K562 (cell line): ENCODE data around the gene HERC3. TPM values are rescaled to one million over a fixed set of nuclear protein-coding genes. Genes with fewer than 3 reads are reported as not detected.

Experiments used
- ATAC-seq: fragments of 200-7000 bp; cut with Tn5 transposase; 3 replicates; pipeline ENCODE4 v1.9.1; 2020; ENCODE audit warnings: moderate library complexity
- BruUV-seq: library from RNA; stranded (reverse); fragments of 400-500 nt; replicated peaks from 2 replicates; lab custom pipeline; 2021; lab: Mats Ljungman, UMichigan
- CTCF ChIA-PET: fragments of 300-600 bp; formaldehyde crosslinking; extraction: SDS; loops from one replicate; lab custom pipeline; 2021; ENCODE audit warnings: low intra/inter-chr PET ratio; lab: Yijun Ruan, JAX
- POLR2A ChIA-PET: fragments of 300-600, 350-650 bp; sonication (Branson Sonifier 250); formaldehyde crosslinking; extraction: SDS; loops from one replicate; lab custom pipeline; 2021; ENCODE audit warnings: antibody characterized with exemption, inconsistent platforms; lab: Yijun Ruan, JAX
- DNase-seq, 4 experiments: peaks; one replicate each; pipeline versions ENCODE4 v3.0.0 to v3.0.0-alpha.2; 2011 to 2018; ENCODE audit warnings: low spot score in 3 of 4, mixed read lengths in 3 of 4; ENCODE audit errors: extremely low read depth in 1 of 4
- FAIRE-seq: peaks from 2 replicates; lab custom pipeline; 2011; peaks lifted over from hg19 to GRCh38; lab: Jason Lieb, UNC
- H2AFZ ChIP-seq: 2 replicates; pipeline ENCODE4 v1.6.0; 2011; ENCODE audit warnings: low read depth, low read length, control low read depth, inconsistent platforms
- H3K27ac ChIP-seq: fragments of 200-600 bp; 3 replicates; pipeline ENCODE4 v1.8.0; 2011; ENCODE audit warnings: low read depth, mild to moderate bottlenecking, control low read depth, inconsistent platforms, low read length, moderate library complexity, mixed read lengths; ENCODE audit errors: extremely low read depth
- H3K27me3 ChIP-seq, 2 experiments: fragments of 300-600 bp in 1 of 2; 2 replicates in 1 of 2; 3 replicates in 1 of 2; pipeline versions ENCODE4 v1.6.0 to v1.8.0; 2011; ENCODE audit warnings: inconsistent platforms in 2 of 2, low read length in 2 of 2, mild to moderate bottlenecking in 1 of 2, mixed read lengths in 1 of 2, moderate library complexity in 1 of 2; ENCODE audit not compliant: control insufficient read depth in 2 of 2, insufficient read depth in 2 of 2
- H3K36me3 ChIP-seq: fragments of 300-600 bp; 3 replicates; pipeline ENCODE4 v1.8.0; 2011; ENCODE audit warnings: mild to moderate bottlenecking, low read length, inconsistent platforms; ENCODE audit not compliant: control insufficient read depth, insufficient read depth
- H3K4me1 ChIP-seq, 2 experiments: fragments of 200-600 bp in 1 of 2; replicated peaks in 1 of 2; 2 replicates in 1 of 2; 3 replicates in 1 of 2; pipeline versions ENCODE4 v1.5.1 to v1.8.0; 2011; ENCODE audit warnings: inconsistent platforms in 2 of 2, low read length in 2 of 2, mild to moderate bottlenecking in 1 of 2, mixed read lengths in 1 of 2, moderate library complexity in 1 of 2; ENCODE audit not compliant: control insufficient read depth in 2 of 2, insufficient read depth in 2 of 2
- H3K4me2 ChIP-seq: 2 replicates; pipeline ENCODE4 v1.6.1; 2011; ENCODE audit warnings: low read length, control low read depth, inconsistent platforms, mixed read lengths; ENCODE audit not compliant: insufficient read depth
- H3K4me3 ChIP-seq: fragments of 200-600 bp; sonication (generic), shearing (Covaris generic); 2 replicates; pipeline ENCODE4 v1.5.1; 2016; ENCODE audit warnings: control low read depth, inconsistent platforms
- H3K79me2 ChIP-seq: fragments of 200-600 bp; 3 replicates; pipeline ENCODE4 v1.8.0; 2011; ENCODE audit warnings: low read length, inconsistent platforms; ENCODE audit not compliant: control insufficient read depth, insufficient read depth
- H3K9ac ChIP-seq, 2 experiments: 2 replicates each; pipeline versions ENCODE4 v1.6.0 to v1.6.1; 2011; ENCODE audit warnings: low read depth in 2 of 2, low read length in 2 of 2, control low read depth in 1 of 2, inconsistent platforms in 1 of 2, mild to moderate bottlenecking in 1 of 2, mixed read lengths in 1 of 2; ENCODE audit not compliant: insufficient read depth in 1 of 2
- H3K9me1 ChIP-seq: one replicate; pipeline ENCODE4 v1.6.0; 2011; ENCODE audit warnings: inconsistent platforms, mild to moderate bottlenecking, low read length, moderate library complexity; ENCODE audit not compliant: control insufficient read depth, insufficient read depth
- H3K9me3 ChIP-seq: replicated peaks from 2 replicates; pipeline ENCODE4 v1.5.1; 2011; ENCODE audit warnings: low read depth, low read length, inconsistent platforms; ENCODE audit not compliant: control insufficient read depth, insufficient read depth
- H4K20me1 ChIP-seq: replicated peaks from 2 replicates; pipeline ENCODE4 v1.6.1; 2011; ENCODE audit warnings: low read length, inconsistent platforms, mixed read lengths; ENCODE audit not compliant: control insufficient read depth, insufficient read depth
- ARID2 ChIP-seq: fragments of 450-650 bp; IDR thresholded peaks from 2 replicates; pipeline ENCODE4 v1.6.1; 2017; ENCODE audit warnings: antibody characterized with exemption, mild to moderate bottlenecking
- KDM4B ChIP-seq, 2 experiments: fragments of 450-650 bp in 1 of 2; sonication (generic) in 1 of 2; IDR thresholded peaks; 2 replicates each; pipeline ENCODE4 v1.6.1; 2016 to 2017; ENCODE audit warnings: borderline replicate concordance in 2 of 2, antibody characterized with exemption in 1 of 2, low read depth in 1 of 2, mild to moderate bottlenecking in 1 of 2
- MCM5 ChIP-seq: fragments of 450-650 bp; IDR thresholded peaks from 2 replicates; pipeline ENCODE4 v1.6.1; 2016; ENCODE audit warnings: low read depth
- PCBP2 ChIP-seq: fragments of 200-400 bp; formaldehyde crosslinking; IDR thresholded peaks from 2 replicates; pipeline ENCODE4 v1.6.1; 2018; ENCODE audit warnings: low read length, low read depth, mild to moderate bottlenecking, moderate library complexity; ENCODE audit not compliant: poor library complexity, severe bottlenecking
- PURB ChIP-seq: sonication (generic); formaldehyde crosslinking; IDR thresholded peaks from 2 replicates; pipeline ENCODE4 v1.9.0; 2021; ENCODE audit warnings: low read depth, mild to moderate bottlenecking, missing genetic modification reagents
- SOX6 ChIP-seq: fragments of 450-650 bp; IDR thresholded peaks from 2 replicates; pipeline ENCODE4 v1.6.1; 2014; ENCODE audit warnings: mild to moderate bottlenecking
- TFAP4 ChIP-seq: sonication (generic); formaldehyde crosslinking; IDR thresholded peaks from 2 replicates; pipeline ENCODE4 v1.8.0; 2022; ENCODE audit warnings: missing genetic modification reagents, mild to moderate bottlenecking, moderate library complexity, borderline replicate concordance
- ZKSCAN8 ChIP-seq: fragments of 200-800 bp; sonication (Bioruptor generic); IDR thresholded peaks from 2 replicates; pipeline ENCODE4 v1.6.1; 2016; ENCODE audit warnings: missing genetic modification characterization, missing compliant biosample characterization
- WGBS: fragments of 100-300 bp; shearing (Covaris generic); methylation state at CpG from one replicate; pipeline ENCODE4 v1.1.6; 2016; ENCODE audit warnings: low coverage, mixed read lengths; ENCODE audit not compliant: insufficient coverage; ENCODE audit errors: missing lambda C conversion rate; 5-methylcytosine and 5-hydroxymethylcytosine counted together
- in situ Hi-C: fragments of 300-500 bp; cut with MboI; formaldehyde crosslinking; loops from 4 replicates; pipeline ENCODE4 v1.15.0; 2018; ENCODE audit warnings: inconsistent platforms, mixed read lengths
- intact Hi-C: fragments of 100-400 bp; cut with micrococcal nuclease; formaldehyde crosslinking; loops from 2 replicates; pipeline ENCODE4 v1.14.2; 2022
- polyA plus RNA-seq, 8 experiments: library from polyadenylated mRNA; depleted of rRNA in 4 of 8; stranded (reverse) in 5 of 8; unstranded in 3 of 8; fragments of >200 nt; fragmentation: Nextera tagmentation in 2 of 8; fragmentation: Illumina TruSeq in 1 of 8; extraction: Ambion mirVana in 2 of 8; extraction: Trizol in 1 of 8; gene quantifications; 2 replicates each; pipeline versions ENCODE4 v1.2.1 to v1.2.3, GENCODE V29; 2011 to 2014; ENCODE audit warnings: inconsistent platforms in 1 of 8, missing spikeins in 1 of 8
- total RNA-seq, 7 experiments: library from RNA; depleted of rRNA in 6 of 7; stranded (reverse); fragments of >200 nt in 6 of 7; fragmentation: Illumina TruSeq in 2 of 7; extraction: Trizol in 2 of 7; gene quantifications; 2 replicates each; pipeline versions ENCODE4 v1.2.1 to v1.2.3, GENCODE V29; 2011 to 2021; ENCODE audit warnings: low replicate concordance in 1 of 7
- TF ChIP-seq, protein P1 (sequence below): fragments of 250-450 bp; sonication (Bioruptor Pico); IDR thresholded peaks from 2 replicates; pipeline ENCODE4 v1.4.0; 2020; ENCODE audit warnings: mild to moderate bottlenecking, moderate library complexity, borderline replicate concordance

The HERC3 gene
- total and polyA plus RNA-seq, 9 of the 15 experiments (the other 6 are each of a cell fraction or from before 2014, with no cell fraction given): 1.8 to 13.1 (median 7.6) TPM

DNA sequence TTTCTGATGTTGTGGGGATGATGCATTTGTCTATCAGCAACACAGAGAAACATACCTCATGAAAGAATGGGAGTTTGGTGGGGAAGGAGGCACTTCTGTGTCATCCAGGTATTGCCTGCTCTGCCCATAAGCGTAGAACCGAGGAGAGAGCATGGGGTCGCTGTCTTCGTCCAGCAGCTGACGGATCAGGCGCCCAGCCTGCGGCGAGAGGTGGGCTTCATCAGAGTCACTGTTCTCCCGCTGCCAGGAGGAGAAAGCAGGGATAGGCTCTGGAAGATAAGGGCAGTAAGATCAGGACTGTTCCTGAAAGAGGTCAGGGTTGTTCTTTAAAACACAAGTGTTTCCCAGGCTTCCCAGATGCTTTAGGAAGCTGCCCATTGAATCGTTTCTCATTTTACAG lies 158.1 kb downstream of the HERC3 start:
- H3K9me3 ChIP-seq: no peaks in the 10 kb centered on the region
- H3K4me3 ChIP-seq: no peak overlapping the region
- peaks cover 43% of the 10 kb centered on the region; the same call in 2 of the 3 replicates for H3K36me3 ChIP-seq
- CTCF ChIA-PET: no interaction called here
- no peak overlapping the region for H3K27ac ChIP-seq
- 93% methylated on average over 8 of the region's 10 CpGs for WGBS
- H2AFZ ChIP-seq: no peak overlapping the region
- intact Hi-C loops: no loop called here
- ATAC-seq (no peak), DNase-seq (no peak), FAIRE-seq (no peak)
- in situ Hi-C loops: no loop called here
- no TSS peak for BruUV-seq
- H3K9ac ChIP-seq: no peak overlapping the region
- no peaks in the 10 kb centered on the region for H4K20me1 ChIP-seq
- no peaks in the 10 kb centered on the region for H3K27me3 ChIP-seq
- H3K79me2 ChIP-seq: no peaks in the 10 kb centered on the region
- H3K4me2 ChIP-seq: no peak overlapping the region
- no peaks in the 10 kb centered on the region for H3K4me1 ChIP-seq
- H3K9me1 ChIP-seq: no peaks in the 10 kb centered on the region
- POLR2A ChIA-PET: interaction anchor here (1.3 kb wide), 1 partner anchor 22 kb away, joined by 3 read pairs; no protein-coding TSS in a partner anchor
- no peak for TF ChIP-seq KDM4B (IDR thresholded peaks at IDR 0.05; ENCODE audit: borderline replicate concordance in 2 of 2, low read depth in 1 of 2)
- TF ChIP-seq, protein P1, sequence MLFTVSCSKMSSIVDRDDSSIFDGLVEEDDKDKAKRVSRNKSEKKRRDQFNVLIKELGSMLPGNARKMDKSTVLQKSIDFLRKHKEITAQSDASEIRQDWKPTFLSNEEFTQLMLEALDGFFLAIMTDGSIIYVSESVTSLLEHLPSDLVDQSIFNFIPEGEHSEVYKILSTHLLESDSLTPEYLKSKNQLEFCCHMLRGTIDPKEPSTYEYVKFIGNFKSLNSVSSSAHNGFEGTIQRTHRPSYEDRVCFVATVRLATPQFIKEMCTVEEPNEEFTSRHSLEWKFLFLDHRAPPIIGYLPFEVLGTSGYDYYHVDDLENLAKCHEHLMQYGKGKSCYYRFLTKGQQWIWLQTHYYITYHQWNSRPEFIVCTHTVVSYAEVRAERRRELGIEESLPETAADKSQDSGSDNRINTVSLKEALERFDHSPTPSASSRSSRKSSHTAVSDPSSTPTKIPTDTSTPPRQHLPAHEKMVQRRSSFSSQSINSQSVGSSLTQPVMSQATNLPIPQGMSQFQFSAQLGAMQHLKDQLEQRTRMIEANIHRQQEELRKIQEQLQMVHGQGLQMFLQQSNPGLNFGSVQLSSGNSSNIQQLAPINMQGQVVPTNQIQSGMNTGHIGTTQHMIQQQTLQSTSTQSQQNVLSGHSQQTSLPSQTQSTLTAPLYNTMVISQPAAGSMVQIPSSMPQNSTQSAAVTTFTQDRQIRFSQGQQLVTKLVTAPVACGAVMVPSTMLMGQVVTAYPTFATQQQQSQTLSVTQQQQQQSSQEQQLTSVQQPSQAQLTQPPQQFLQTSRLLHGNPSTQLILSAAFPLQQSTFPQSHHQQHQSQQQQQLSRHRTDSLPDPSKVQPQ (CRISPR knock-in tag): no peak
- TF ChIP-seq ARID2: no peak
- no peak for TF ChIP-seq TFAP4 (CRISPR knock-in tag)
- TF ChIP-seq ZKSCAN8 (CRISPR knock-in tag): no peak
- TF ChIP-seq MCM5: no peak
- no peak for TF ChIP-seq PURB (CRISPR knock-in tag)
- TF ChIP-seq PCBP2: no peak
- TF ChIP-seq SOX6: no peak
